VCaP (cell line): ENCODE measurements around the gene KAZN.

ENCODE experiments used
- H3K27ac ChIP-seq: fragments of 450-650 bp; 2 replicates; pipeline ENCODE4 v1.5.1; 2017
- TF ChIP-seq, protein P1 (sequence below): fragments of 450-650 bp; conservative IDR thresholded peaks from 2 replicates; pipeline ENCODE4 v1.5.1; 2017; ENCODE audit warnings: mild to moderate bottlenecking, moderate library complexity

KAZN gene

DNA sequence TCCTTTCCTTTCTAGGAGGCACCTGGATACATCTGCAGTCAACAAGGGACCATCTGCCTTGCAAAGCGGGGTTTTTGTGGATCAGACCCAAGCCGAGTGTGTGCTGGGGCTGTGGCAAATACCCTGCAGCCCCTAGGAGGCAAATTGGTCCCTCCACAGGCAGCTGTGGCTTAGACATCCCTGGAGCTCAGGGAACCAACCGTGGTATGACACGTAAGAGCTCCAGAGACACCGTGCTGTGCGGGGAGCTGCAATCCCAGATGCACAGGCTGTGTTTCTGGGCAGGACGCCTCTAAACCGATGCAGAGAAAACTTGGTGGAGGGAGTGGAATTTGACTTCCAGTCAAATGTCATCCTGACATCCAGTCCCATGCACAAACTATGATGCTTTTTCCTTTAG lies 141.5 kb downstream of the KAZN start:
- TF ChIP-seq, protein P1, sequence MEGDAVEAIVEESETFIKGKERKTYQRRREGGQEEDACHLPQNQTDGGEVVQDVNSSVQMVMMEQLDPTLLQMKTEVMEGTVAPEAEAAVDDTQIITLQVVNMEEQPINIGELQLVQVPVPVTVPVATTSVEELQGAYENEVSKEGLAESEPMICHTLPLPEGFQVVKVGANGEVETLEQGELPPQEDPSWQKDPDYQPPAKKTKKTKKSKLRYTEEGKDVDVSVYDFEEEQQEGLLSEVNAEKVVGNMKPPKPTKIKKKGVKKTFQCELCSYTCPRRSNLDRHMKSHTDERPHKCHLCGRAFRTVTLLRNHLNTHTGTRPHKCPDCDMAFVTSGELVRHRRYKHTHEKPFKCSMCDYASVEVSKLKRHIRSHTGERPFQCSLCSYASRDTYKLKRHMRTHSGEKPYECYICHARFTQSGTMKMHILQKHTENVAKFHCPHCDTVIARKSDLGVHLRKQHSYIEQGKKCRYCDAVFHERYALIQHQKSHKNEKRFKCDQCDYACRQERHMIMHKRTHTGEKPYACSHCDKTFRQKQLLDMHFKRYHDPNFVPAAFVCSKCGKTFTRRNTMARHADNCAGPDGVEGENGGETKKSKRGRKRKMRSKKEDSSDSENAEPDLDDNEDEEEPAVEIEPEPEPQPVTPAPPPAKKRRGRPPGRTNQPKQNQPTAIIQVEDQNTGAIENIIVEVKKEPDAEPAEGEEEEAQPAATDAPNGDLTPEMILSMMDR: no peak
- H3K27ac ChIP-seq: no peak overlapping the region; the same call in 1 of the 2 replicates

DNA sequence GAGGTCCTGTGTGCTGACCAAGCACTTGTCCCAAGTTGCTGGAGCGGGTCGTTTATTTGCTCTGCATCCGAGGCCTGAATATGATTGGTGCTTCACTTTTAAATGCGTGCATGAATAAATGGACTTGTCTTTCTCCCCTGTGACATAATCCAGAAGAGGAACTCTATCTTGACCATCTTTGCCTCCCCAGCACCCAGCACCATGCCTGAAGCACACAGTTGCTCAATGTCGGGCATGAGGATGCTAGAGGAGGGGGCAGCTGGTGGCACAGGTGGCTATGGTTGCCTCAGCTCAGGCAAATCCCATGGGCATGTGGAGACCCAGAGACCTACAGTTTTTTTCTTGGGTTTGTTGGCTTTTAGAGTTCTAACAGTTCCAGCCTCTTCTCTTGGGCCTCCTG lies 142.6 kb downstream of the KAZN start:
- TF ChIP-seq, protein P1: no peak
- H3K27ac ChIP-seq: no peak overlapping the region

DNA sequence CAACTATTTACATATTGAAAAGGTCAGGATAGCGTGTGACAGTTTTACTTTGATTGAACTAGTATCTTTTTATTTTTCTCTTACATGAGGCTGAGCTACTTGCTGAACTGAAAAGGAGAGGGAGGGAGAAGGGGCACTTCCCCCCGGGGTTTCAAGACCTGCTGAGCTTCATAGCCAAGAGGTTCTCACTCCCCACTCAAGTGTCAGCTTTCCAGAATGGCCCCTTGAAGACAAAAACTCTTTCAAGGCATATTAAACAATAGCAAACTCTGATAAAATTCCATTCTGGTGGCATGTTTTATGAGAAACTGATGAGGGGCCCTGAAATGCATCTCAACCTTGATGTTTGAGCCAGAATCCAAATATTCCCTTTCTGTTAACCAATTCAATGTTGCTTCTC lies 143.0 kb downstream of the KAZN start:
- H3K27ac ChIP-seq: no peak overlapping the region
- TF ChIP-seq, protein P1: no peak

DNA sequence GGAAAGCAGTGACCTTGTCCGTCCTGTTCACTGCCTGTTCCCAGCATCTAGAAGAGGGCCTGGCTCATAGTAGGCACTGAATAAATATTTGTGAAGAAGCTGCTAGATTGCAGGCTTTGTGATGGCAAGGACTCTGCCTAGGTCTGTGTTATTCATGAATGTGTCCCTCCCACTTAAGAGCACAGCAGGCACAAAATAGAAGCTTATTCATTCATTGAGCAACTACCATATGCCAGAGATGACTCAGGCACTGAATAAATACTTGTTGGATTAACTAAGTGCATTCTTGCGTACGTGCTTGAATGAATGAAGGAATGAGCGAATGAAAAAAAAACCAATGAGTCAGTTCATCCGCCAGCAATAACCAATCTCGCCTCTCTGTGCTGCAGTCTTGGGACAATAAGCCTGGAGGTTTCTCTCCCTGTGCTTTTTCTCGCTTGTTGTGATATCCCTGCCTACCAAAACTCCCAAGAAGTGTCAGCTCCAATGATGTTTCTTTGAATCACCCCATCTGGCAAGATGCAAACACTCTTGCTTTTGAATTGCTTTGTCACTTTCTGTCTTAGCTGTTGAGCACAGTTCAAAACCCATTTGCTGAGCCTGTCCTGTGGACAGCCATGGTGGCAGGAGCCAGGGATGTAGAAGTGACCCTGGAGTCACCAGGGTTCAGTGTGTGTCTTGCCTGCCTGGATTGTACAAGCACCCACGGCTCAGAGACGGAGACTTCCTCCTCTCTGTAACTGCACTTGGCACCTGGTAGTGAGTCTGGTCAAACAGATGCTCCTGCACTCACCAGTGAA lies 143.9 kb downstream of the KAZN start:
- H3K27ac ChIP-seq: no peak overlapping the region
- TF ChIP-seq, protein P1: no peak

DNA sequence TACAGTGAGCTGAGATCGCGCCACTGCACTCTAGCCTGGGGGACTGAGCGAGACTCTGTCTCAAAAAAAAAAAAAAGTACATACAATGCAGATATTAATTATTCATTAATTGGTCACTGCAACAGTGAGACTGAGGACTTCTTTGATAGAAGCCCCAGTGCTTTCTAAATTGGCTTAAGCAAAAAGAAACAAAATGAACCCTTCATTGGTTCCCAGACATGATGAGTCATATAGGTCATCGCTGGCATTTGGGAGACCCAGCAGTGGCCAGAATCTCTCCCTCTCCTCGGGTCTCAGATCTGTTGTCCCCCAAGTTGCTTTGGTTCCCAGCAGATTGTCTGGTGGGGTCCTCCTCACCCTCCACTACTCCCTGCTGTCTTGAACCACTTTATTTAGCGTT lies 144.9 kb downstream of the KAZN start:
- no peak overlapping the region for H3K27ac ChIP-seq
- TF ChIP-seq, protein P1: no peak

DNA sequence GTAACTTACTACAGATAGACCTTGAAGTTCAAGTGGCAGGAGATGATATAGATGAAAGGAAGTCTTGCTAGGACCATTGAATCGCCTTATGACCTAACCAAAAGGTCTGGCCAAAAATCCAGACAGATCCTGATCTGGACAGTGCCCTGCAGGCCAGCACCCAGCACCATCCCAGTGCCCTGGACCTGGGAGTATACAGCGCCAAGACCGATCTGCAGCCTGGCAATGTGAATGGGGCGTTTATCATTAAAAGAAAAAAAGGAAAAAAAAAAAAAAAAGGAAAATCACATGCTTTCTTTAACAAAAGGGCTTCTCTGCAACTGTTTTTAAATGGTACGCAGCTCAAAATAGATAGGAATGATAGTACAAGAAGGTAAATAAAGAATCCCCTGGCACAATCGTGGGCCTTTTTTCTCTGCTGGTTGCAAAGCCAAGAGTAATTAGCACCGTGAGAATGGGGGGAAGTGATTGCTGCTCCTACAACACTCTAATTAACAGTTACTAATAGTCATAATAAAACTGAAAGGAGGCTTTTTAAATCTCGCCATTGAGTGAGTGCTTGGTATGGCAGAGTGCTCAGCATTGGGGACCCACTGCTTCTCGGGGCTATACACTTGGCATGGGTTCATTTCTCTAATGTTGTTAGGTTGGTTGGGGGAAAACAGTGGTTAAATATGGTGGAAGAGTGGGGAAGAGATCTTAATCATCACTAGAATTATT lies 146.7 kb downstream of the KAZN start:
- peak overlapping the region; percentile 33 for H3K27ac ChIP-seq
- TF ChIP-seq, protein P1: no peak

DNA sequence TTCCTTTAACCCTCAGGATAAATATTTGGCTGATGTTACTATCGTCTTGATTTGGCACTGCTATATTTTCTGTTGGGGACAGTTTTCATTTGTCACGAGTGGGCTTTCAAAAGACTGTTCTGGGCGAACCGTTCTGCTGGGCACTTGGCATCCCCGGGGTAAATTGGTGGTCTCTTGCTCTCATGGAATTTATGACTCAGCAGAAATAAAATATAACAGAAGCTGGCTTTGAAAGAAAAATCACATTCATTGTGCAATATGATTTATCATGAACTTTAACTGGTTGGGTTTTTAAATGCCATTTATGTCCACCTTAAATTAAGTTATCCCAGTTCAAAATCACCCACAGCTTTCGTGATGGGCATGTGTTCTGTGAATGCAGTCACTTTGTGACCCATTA lies 147.3 kb downstream of the KAZN start:
- TF ChIP-seq, protein P1: no peak
- H3K27ac ChIP-seq: peak overlapping the region; percentile 33; the same call in 1 of the 2 replicates
